ENCODE results near the gene CEP164.

GRCh38 chr11:117390743-117391142 lies 63.1 kb downstream of the CEP164 start:
- TF ChIP-seq, protein P1, sequence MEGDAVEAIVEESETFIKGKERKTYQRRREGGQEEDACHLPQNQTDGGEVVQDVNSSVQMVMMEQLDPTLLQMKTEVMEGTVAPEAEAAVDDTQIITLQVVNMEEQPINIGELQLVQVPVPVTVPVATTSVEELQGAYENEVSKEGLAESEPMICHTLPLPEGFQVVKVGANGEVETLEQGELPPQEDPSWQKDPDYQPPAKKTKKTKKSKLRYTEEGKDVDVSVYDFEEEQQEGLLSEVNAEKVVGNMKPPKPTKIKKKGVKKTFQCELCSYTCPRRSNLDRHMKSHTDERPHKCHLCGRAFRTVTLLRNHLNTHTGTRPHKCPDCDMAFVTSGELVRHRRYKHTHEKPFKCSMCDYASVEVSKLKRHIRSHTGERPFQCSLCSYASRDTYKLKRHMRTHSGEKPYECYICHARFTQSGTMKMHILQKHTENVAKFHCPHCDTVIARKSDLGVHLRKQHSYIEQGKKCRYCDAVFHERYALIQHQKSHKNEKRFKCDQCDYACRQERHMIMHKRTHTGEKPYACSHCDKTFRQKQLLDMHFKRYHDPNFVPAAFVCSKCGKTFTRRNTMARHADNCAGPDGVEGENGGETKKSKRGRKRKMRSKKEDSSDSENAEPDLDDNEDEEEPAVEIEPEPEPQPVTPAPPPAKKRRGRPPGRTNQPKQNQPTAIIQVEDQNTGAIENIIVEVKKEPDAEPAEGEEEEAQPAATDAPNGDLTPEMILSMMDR (IDR thresholded peaks at IDR 0.05): no peak
- TF ChIP-seq POLR2A (IDR thresholded peaks at IDR 0.05): no peak
- TF ChIP-seq POLR2AphosphoS5 (IDR thresholded peaks at IDR 0.05): no peak

All from transverse colon (tissue), 4 donors.